Measurements from ENCODE around the gene GALNT17. TPM values are rescaled to one million over a fixed set of nuclear protein-coding genes. Genes with fewer than 3 reads are reported as not detected.

Gene GALNT17
- total RNA-seq, 2 donors from 2014 or later: 0.82 to 4.0 TPM

- Histone ChIP-seq H3K36me3 (no peaks in the 10 kb centered on the region), H3K27me3 (no peaks in the 10 kb centered on the region), H3K9me3 (no peaks in the 10 kb centered on the region), H3K27ac (no peak overlapping the region), H3K4me1 (no peaks in the 10 kb centered on the region), H3K4me3 (no peak overlapping the region)
- no peak for DNase-seq (ENCODE audit: low spot score)
- TF ChIP-seq CTCF (IDR thresholded peaks at IDR 0.05): no peak
Measured at GRCh38 chr7:71740174-71740560, 608.2 kb downstream of the GALNT17 start.

GRCh38 chr7:71746006-71746405 is 614.1 kb downstream of the GALNT17 start:
- Histone ChIP-seq H3K4me1 (no peaks in the 10 kb centered on the region), H3K27ac (no peak overlapping the region), H3K36me3 (no peaks in the 10 kb centered on the region), H3K4me3 (no peak overlapping the region), H3K9me3 (peaks cover 0 to 2% of the 10 kb centered on the region in 2 donors), H3K27me3 (no peaks in the 10 kb centered on the region)
- no peak for TF ChIP-seq CTCF (IDR thresholded peaks at IDR 0.05)
- no peak for DNase-seq (ENCODE audit: low spot score)

- H3K36me3 ChIP-seq: no peaks in the 10 kb centered on the region
- no peak overlapping the region for H3K4me3 ChIP-seq
- no peak for TF ChIP-seq CTCF (IDR thresholded peaks at IDR 0.05)
- no peaks in the 10 kb centered on the region for H3K4me1 ChIP-seq
- DNase-seq (ENCODE audit: low spot score): no peak
- H3K27ac ChIP-seq: no peak overlapping the region
- H3K9me3 ChIP-seq: peaks cover 0 to 2% of the 10 kb centered on the region in 2 donors
- H3K27me3 ChIP-seq: peaks cover 0 to 5% of the 10 kb centered on the region in 2 donors
Measured at GRCh38 chr7:71750290-71750689, 618.3 kb downstream of the GALNT17 start.

- DNase-seq (ENCODE audit: low spot score): no peak
- Histone ChIP-seq H3K4me1 (no peaks in the 10 kb centered on the region), H3K9me3 (peaks cover 0 to 4% of the 10 kb centered on the region in 2 donors), H3K36me3 (no peaks in the 10 kb centered on the region), H3K27me3 (peaks cover 0 to 5% of the 10 kb centered on the region in 2 donors), H3K4me3 (no peak overlapping the region), H3K27ac (no peak overlapping the region)
- TF ChIP-seq CTCF (IDR thresholded peaks at IDR 0.05): peak; percentile 29 to 73
Measured at GRCh38 chr7:71752171-71752935, 620.4 kb downstream of the GALNT17 start.

- peaks cover 0 to 5% of the 10 kb centered on the region in 2 donors for H3K27me3 ChIP-seq
- H3K9me3 ChIP-seq: peaks cover 0 to 13% of the 10 kb centered on the region in 2 donors
- no peak overlapping the region for H3K27ac ChIP-seq
- no peaks in the 10 kb centered on the region for H3K4me1 ChIP-seq
- H3K4me3 ChIP-seq: no peak overlapping the region
- H3K36me3 ChIP-seq: no peaks in the 10 kb centered on the region
- no peak for DNase-seq (ENCODE audit: low spot score)
- no peak for TF ChIP-seq CTCF (IDR thresholded peaks at IDR 0.05)
Measured at GRCh38 chr7:71753236-71753635, 621.3 kb downstream of the GALNT17 start.
